Cardiac fibroblast (primary cell): ENCODE measurements around the gene CDK2AP2.
"Not testable (repeated sequence)": the region's sequence is repeated elsewhere in the genome, so short reads cannot be mapped to it uniquely, and the experiment has no call there.

ENCODE experiments used
- DNase-seq, 2 donors: peaks; one replicate each; pipeline versions ENCODE4 v3.0.0 to v3.0.0-alpha.2; 2010; ENCODE audit warnings: low read depth in 2 of 2
- H3K4me3 ChIP-seq, 2 donors: replicated peaks in 1 of 2; 1 replicate in 1 of 2; 2 replicates in 1 of 2; pipeline ENCODE4 v1.5.1; 2011; ENCODE audit warnings: low read depth in 2 of 2, low read length in 2 of 2, mild to moderate bottlenecking in 2 of 2, moderate library complexity in 1 of 2
- CTCF ChIP-seq: IDR thresholded peaks from one replicate; pipeline ENCODE4 v1.5.1; 2011; ENCODE audit warnings: low read depth, mild to moderate bottlenecking, low read length, inconsistent platforms

CDK2AP2 gene

GRCh38 chr11:67468759-67469507 lies 39.0 kb downstream of the CDK2AP2 start, which contains the start of gene TMEM134:
Gene TMEM134, minus strand, starts transcription at chr11:67469251. Its CDS starts 59 bp downstream, at chr11:67469192.
- peak; percentile 91 to 95 for DNase-seq
- peak within 1 kb of the TSS; percentile 71 to 82 for H3K4me3 ChIP-seq
- peak; percentile 21 for TF ChIP-seq CTCF

GRCh38 chr11:67468456-67468758 lies 39.6 kb downstream of the CDK2AP2 start:
- DNase-seq: no peak
- H3K4me3 ChIP-seq: peak overlapping the region; percentile 71 to 82
- no peak for TF ChIP-seq CTCF

GRCh38 chr11:67468056-67468455 lies 39.9 kb downstream of the CDK2AP2 start:
- no peak for TF ChIP-seq CTCF

GRCh38 chr11:67466962-67467771 lies 40.8 kb downstream of the CDK2AP2 start:
- H3K4me3 ChIP-seq: no peak overlapping the region
- no peak for TF ChIP-seq CTCF
- no peak for DNase-seq

More at GRCh38 chr11:67468056-67468455, 39.9 kb downstream of the CDK2AP2 start:
- no peak for DNase-seq
- H3K4me3 ChIP-seq: peak overlapping the region; percentile 71 to 82

DNA sequence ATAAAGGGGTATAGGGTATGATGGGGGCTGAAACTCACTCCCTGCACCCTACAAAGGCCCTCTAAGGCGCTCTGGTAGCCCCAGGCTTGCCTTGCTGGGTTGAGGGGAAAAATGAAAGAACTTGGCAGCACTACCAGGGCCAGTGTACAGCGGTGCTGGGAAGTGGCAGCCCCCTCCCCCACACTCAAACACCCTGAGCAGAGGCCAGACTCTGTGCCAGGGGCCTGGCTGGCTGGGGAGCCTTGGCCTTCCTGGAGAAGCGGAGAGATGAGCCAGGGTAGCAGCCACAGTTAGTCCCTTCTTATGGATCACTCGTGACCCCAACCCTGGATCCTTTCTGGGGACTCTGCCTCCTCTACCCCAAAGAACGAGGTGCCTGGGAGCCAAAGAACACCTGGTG lies 41.6 kb downstream of the CDK2AP2 start:
- no peak overlapping the region for H3K4me3 ChIP-seq
- DNase-seq: no peak
- no peak for TF ChIP-seq CTCF

DNA sequence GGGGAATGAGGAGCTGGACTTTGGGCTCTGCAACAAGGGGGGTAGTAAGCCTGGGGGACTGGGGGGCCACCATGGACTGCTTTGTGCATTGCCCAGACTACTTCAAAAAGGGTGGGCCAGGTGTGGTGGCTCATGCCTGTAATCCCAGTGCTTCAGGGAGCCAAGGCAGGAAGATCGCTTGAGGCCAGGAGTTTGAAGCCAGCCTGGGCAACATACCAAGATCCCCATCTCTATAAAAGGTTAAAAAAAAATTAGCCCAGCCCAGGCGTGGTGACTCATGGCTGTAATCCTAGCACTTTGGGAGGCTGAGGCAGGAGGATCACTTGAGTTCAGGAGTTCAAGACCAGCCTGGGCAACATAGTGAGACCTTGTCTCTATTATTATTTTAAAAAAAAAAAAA lies 42.4 kb downstream of the CDK2AP2 start:
- peak; percentile 20 to 38 for DNase-seq
- H3K4me3 ChIP-seq: not testable (repeated sequence)

GRCh38 chr11:67465189-67465510 lies 42.8 kb downstream of the CDK2AP2 start:
- no peak for DNase-seq
- peak overlapping the region; percentile 56 for H3K4me3 ChIP-seq
- TF ChIP-seq CTCF: no peak
